NCI-H345 (cell line): Measurements from ENCODE around the gene TCF4.

Experiments
- DNase-seq: peaks from one replicate; lab custom pipeline; 2025; lab: John Stamatoyannopoulos, UW

Gene TCF4

DNA sequence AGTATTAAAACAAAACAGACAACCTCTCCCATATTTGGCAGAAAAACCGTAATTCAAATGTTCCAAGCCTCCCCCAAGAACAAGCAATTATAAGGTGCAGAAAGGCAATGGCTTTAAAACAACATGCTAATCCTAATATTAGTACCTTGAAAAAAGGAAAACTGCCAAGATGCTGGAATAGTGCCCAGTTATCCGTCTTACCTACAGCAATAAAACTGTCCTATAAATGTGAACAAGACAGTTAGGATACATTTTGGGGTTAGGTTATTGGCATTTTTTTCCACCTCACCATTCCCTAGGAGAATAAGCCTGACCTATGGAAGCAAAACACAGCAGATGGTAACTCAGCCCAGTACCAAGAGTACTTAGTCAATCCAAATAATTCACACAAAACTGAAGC, 83.2 kb downstream of the TCF4 start:
- no peak for DNase-seq

DNA sequence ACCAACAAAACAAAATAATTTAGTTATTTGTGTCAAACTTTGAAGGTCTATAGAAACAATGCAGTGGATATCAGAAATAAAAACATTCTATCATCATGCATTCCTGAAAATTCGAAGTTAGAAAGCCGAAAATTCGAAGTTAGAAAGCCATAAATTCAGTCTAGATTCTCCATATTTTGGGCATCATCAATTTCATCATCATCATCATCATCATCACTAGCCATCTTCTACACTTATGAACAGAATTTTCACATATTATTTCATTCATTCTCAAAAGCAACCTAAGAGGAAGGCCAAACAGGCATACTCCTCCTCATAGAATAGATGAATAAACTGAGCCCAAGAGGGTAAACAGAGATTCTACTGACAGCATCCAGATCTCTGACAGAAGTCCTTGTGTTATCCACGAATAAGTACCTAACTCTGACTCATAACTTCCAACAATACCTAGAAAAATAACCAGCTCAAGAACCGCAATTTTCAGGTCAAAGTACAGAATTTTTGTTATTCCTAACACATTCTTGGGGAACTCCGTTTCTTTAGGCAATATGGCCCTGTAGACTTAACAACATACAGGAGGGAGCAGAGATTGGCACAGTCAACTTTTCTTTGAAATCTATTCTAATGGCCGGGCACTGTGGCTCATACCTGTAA, 84.7 kb downstream of the TCF4 start:
- no peak for DNase-seq

DNA sequence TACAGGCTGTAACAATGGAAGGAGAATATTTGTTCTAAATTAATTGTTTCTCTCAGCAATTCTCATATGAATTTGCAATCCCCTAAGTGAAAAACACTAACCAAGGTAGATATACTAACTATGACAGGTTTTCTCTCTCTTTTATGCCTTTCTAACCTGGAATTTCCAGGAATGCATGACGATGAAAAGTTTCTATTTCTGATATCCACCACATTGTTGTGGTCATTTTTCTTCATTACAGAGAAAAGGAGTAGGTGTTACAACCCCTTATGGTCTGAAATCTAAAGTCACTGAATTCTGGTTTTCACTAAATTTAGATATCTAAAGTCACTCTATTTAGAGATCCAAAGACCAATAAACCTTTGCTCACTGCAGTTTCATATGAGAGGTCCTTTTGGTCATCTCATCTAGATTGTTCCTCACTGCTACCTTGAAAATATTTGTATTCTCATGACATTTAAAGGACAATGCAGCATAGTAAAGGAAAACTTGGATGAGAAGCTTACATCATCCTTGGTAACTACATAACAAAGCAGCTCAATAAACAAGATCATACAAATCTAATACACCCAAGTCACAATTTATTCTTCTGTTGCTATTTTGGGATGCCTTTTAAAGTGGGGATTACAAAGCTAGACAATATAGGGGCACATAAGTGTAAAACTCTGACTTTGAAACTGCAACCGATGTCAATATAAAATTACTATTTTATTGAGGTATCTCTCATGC, 85.8 kb downstream of the TCF4 start:
- DNase-seq, result no peak

DNA sequence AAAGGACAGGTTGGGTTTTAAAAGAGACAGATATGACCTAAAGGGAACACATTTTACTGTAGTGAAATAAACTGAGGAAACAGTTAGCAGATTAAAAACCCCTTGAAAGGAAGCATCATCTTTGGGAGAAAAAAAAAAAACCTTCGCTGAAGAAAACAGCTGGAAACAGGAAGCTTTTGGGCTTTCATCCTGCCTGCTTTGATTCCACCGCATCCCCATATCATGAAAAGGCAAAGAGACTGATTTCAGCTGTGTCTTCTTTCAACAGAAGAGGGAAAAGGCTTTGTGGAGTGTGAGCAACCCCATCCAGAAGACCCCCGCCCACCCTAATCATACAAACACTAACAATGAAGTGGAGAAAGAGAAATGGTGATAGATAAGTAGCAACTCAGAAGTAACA, 86.4 kb downstream of the TCF4 start:
- no peak for DNase-seq

DNA sequence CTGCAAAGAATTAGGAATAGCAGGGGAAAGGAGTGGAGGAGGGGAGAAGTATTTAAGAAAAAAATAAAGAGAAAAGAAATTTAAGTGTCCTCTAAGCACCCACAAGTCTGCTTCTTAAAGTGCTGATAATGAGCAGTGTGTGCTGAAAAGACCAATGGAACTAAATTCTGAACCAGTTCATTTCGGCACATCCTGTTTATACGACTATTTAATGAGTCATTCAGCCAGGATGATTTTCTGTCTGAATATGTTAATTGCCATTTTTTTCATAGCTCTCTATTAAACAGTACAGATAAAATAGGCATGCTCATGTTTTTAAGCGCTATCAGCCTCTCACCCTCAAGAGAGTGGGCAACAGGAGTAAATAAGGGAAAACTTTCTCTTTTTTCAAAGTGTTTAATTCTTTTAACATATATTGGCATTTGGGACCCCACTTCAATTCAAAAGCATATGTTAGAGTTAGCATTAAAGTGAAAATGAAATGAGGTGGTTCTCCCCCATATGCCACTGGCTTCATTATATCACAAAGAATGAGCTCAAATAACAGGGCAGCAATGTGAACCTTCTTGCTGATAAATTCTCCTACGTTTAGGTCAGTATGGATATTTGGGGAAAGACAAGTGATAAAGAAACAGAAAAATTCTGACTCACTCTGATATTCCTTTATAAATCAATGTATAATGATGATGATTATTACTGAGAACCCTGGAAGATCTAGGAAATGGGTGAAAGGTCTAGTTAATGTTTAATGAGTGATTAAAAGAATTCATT, 87.5 kb downstream of the TCF4 start:
- DNase-seq, result no peak

DNA sequence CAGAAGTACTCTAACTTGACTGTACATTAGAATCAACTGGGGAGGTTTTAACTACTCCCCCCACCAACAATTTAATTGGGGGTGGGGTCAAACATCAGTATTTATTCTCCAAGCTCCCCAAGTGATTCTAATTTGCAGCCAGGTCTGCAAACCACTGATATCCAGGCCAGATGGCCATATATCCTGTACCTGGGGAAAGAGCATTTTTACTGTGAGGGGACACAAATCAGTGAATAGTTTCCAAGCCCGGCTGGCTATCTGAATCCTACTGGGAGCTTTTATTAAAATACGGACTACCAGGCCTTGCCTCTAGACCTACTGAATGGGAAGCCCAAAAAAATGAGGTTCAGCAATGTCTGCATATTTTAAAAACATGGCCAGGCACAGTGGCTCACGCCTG, 88.5 kb downstream of the TCF4 start:
- no peak for DNase-seq

DNA sequence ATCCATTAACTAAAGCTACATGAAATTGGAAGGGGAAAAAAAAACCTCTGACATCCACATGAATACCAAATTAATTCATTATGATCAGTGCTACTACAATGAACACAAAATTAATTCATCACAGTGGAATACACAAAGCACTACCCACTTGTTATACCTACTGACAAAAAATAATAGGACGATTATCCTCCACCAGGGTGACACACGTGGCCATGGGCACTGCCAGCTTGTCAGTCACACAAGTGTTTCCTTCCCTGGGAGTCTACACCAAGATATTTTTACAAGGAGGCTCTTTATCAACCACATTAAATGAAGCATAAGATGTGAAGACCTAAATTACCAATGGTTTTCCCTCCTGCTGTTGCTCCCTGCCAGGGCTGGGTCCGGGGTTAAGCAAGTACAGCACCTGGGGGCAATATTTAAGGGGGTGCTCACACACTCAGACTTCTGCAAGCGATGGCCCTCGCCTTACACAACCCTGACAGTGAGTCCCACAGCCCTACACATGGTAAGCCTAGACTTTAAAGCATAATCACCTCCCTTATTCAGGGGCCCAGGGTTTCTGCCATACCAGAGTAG, 90.1 kb downstream of the TCF4 start:
- no peak for DNase-seq

DNA sequence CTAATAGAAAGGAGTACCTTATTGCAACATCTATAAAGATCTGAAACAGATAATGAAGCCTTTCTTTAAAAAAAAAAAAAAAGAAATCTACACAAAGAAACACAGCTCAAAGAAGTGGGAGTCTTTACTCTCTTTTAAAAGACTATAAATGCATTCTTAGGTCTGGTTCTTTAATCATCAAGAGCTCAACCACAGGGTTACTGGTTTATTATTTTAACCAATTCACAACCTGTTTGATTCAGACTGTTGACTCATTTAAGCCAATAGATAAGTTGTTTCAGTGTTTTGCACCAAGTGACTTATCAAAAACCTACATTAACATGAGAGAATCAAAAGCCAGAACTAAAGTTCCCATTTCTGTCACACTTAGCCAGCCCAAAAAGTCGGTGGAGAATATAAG, 93.1 kb downstream of the TCF4 start:
- DNase-seq, result no peak

DNA sequence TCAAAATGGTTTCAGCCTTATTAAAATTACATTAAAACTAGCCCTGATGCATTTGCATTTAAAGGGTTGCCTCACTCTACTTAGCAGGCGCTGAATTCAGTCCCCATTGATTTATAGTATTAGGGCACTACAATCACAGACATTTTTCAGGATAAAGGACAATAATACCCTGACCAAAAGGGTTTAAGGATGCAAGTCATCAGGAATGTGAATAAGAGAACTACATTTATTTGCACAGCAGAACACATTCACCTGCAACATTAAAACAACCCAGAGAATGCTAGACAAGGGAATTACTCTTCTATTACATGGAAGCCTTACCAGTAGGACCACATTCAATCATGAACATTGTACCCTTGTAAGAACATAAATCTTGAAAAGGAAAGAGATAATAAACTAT, 93.6 kb downstream of the TCF4 start:
- no peak for DNase-seq

DNA sequence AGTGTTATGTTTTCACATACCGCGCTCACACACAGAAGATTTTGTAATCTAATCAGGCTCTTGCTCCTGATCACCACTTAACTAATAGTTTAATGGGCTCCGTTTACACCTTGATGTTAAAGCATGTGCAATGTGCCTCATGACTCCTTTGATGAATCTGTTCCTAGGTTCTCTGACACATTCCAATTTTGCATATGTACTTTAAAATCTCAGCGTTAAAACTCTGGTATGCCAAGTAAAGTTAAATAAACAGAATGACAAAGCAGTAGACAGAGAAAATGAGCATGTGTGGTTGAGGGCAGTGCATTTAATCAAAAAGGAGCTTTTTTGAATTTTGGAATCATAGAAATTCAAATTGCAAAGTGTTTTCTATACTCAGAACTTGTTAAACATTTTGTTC, 96.4 kb downstream of the TCF4 start:
- DNase-seq, result no peak

DNA sequence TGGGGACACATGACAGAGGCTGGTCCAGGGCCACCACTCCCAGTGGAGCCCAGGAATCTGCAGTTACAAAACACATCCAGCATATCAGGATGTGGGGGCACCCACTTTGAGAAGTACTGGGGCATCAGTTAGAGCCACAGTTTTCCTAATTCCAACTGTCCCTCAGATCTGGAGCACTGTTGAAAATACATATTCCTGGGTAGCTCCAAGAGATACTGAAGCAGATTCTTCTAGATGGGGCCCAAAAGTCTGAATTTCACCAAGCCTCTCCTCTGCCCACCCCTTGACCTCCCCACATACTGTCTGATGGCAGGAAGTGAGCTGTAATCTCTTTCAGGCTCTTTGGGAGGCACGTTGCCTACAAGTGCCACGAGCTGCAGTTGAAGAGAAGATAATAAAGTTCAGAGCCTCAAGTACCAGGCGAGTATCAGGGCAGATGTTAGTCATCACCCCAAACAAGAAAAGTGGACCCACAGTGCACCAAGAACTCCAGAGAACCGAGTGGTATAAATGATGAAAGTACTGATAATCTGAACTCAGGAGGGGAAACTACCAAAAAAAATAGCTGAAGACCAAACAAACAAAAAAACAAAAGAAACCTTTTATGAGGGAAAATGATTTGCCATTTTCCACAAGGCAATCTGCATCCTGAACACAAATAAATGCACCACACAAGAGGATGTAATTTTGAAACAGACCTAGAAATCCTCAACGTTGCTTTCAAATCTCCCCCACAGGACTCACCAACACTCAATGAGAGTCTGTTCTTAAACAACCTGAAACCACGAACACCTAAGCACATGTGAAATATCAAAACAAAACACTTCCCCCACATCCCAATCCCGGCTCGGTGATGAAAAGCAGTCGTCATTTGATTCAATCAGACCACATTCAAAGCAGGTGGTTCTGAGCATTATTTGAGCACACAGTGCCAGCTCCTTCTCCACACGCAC, 98.7 kb downstream of the TCF4 start:
- DNase-seq, result peak; percentile 69

DNA sequence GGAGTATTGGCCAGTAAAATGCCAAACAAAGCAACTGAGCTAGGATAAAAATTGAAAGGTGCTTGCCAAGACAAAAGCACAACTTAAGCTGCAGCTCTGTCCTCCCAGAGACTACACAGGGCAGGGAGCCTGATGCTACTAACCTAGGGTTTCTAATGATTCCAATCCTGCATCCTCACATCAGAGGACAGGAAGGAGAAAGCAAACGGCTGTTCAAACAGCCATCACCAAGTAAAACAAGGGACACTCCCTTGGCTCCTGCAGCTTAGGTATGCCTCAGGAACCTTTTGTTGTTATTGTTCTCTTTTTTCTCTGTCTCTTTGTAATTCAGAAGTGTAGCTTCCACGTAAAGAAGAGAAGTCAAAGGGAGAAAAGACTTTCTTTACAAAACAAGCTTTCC, 99.5 kb downstream of the TCF4 start:
- DNase-seq, result peak; percentile 47

DNA sequence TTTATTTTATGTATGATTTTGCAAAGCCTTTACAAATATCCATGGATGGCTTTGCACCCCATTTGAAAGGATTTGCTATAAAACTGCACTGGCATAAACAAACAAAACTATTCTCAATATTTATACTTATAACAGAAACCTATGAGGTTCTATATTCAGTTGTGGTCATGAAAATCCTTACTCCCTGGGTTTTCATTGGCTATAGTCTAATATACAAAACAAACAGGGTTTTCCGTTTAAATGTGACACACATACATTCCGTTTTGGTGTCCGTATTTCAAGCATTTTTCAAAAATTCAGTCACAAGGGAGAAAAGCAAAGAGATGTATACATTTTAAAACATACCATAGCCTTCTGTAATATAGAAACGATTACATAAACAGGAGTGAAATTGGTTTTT, 100.0 kb downstream of the TCF4 start:
- no peak for DNase-seq

DNA sequence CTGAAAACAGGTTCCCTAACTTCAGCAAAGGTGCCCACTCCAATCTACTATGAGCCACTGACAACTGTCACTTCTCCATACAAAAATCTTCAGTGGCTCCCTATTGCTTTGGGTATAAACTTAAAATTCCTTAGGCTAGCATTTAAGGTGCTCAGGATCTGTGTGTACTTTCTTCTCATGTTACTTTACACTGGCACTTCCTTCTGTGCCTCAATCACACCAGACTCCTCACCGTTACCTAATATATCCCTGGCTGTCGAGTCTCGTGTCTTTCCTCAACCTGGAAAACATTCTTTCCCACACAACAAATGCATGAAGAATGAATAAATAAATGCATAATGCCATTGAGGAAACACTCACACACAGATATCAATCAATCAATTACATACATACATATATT, 101.1 kb downstream of the TCF4 start:
- no peak for DNase-seq

DNA sequence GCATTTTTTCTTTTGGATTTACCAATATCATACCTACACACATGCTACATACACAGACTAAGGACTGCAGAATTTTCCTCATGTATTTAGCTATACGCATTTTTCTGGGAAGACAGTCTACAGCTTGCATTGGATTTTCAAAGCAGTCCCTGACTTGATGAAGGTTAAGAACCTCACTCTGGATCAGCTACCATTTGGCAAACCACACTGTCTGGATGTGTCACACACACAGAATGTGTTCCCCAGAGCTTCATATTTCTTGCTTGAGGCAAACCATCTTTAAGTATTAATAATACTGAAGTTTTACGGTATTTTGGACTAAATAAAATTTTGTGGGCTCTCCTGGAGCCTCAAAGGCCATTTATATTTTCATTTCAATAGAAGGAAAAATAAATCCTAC, 102.3 kb downstream of the TCF4 start:
- no peak for DNase-seq

DNA sequence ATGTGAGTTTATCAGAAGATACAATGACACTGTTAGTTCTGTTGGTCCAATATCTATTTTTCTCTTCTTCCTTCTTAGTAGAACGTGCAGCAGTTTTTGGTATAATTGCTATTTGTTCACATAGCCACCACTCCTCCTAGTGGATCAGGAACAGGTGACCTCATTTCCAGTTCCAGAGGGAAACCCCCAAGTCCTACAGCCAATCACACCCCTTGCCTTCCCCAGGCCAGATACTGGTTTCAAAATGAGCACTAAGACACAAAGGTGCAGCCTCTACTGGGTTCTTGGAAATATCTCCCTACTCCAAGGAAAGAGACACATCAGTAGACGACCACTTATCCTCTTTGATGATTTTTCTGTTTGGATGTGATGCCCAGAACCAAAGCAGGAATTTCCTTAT, 103.2 kb downstream of the TCF4 start:
- no peak for DNase-seq

DNA sequence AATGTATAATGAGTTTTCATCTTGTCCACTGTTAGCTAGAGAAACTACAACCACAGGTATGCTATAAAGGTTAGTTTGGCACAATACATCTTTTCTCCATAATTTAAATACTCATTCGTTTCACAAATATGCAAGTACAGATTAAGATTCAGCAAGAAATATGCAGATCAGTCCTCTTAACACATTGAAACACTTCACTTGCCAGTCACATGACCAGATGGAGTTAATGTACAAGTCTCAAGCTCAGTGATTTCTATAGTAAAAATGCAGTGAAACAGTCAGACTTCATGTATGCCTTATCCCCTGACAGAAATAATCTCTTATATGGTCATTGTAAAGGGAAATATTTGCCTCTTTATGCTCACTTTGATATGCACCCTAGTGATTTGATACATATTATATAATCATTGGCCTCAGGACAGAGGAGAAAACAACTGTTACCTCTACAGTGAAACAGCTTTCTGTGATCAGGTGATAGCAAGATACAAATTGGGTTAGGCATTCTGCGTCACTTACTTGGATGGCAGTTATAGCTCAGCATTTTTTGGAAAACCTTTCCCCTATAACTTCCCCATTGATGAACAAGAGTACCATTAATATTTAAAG, 104.6 kb downstream of the TCF4 start:
- DNase-seq, result no peak

DNA sequence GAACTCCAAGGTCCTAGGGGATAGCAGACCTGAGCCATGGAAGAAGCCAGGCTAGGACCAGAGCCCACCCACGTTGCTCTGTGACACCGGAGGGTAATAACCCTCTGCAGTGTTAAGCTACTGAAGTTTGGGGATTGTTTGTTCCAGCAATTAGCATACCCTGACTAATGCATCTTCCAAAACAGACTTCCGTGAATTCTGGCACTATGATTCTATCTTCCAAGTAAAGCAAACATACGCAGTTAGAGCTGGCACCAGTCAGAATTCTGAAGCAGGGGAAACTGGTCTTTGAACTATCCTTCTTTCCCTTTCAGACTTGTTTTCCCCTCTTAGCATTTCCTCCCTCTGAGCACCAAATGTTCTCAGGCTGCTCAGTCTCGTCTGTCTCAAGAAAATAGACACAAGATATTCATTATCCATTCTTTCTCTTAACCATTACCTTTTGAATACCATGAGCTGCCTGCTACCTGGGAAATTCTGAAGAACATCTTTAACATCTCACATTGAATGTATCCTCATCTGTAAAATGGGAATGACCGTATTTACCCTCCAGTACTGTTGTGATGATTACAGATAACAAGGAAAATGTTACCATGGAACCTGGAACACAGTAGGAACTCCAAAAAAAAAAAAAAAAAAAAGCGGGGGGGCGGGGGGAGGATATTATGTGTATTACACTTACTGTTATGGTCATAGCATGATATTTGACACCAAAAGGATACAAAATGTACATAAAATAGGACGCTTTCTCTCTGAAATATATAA, 108.2 kb downstream of the TCF4 start:
- no peak for DNase-seq

DNA sequence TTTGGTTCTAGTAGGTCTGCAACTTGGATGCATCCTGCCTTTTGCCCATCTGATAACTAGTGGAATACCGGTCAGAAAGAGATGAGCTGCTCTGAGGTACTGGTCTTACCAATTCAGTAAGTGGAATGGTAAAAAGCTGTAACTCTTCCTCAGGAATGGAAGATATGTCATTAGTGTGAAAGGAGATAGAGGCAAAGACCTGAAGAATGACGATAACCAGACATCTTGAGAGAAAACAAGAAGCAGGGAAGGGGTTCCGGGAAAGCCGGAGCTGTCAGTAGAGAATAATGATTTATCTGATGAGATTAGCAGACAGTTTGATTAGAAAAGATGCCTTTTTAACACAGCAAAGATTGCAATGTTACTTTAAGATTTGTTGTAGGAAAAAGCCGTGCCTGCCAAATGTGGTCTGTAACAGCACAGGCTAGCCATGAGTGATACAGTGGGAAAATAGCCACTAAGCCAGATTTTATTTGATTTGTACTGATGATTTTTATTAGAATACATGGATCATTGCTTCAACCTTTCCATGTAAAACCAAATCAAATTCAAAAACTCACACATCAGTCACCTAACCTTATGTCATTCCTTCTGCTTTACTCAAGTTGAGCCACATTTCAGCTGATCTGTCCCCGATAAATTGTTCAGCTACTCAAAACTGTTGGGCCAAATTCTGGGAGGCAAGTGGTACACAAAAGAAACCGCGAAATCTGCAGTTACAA, 110.0 kb downstream of the TCF4 start:
- DNase-seq, result no peak

DNA sequence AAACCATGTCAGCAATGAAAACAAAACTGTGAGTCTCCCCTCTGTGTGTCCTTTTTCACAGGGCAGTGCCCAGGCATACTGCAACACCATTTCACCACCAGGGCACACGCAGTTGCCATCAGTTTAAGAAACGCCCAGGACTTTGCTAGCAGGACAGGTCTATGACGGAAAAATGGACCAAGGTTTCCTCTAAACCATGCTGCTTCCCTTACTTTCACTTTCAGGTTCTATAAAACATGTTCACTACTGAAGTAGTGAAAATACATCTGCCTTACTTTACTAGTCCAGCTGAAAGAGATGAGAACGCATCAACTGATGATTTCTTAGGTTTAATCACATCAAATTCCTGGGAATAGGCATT, 110.5 kb downstream of the TCF4 start:
- DNase-seq, result no peak
